NCI-H345 (cell line): ENCODE measurements around the gene ABCB8.

Source experiments
- DNase-seq: peaks from one replicate; lab custom pipeline; 2025; lab: John Stamatoyannopoulos, UW

Gene ABCB8

GRCh38 chr7:151057989-151058780 is 29.9 kb downstream of the ABCB8 start:
- DNase-seq, result peak; percentile 100

- DNase-seq, result peak; percentile 40
Observed at GRCh38 chr7:151058781-151059366, 30.6 kb downstream of the ABCB8 start.

GRCh38 chr7:151059367-151060112 is 31.3 kb downstream of the ABCB8 start, which contains the start of gene SLC4A2:
Gene SLC4A2, plus strand, starts transcription at chr7:151059589. Its CDS starts 2,399 bp downstream, at chr7:151061988.
- peak; percentile 86 for DNase-seq

- DNase-seq, result no peak
Observed at GRCh38 chr7:151060113-151060415, 31.8 kb downstream of the ABCB8 start.

GRCh38 chr7:151060416-151061212 is 32.4 kb downstream of the ABCB8 start:
- peak; percentile 5 for DNase-seq

- no peak for DNase-seq
Observed at GRCh38 chr7:151061213-151062110, 33.2 kb downstream of the ABCB8 start.

- DNase-seq, result no peak
Observed at GRCh38 chr7:151062111-151062398, 33.8 kb downstream of the ABCB8 start.

- no peak for DNase-seq
Observed at GRCh38 chr7:151062399-151063211, 34.4 kb downstream of the ABCB8 start.

- DNase-seq, result no peak
Observed at GRCh38 chr7:151063212-151063561, 34.9 kb downstream of the ABCB8 start.

- DNase-seq, result no peak
Observed at GRCh38 chr7:151064454-151064853, 36.2 kb downstream of the ABCB8 start.

GRCh38 chr7:151064993-151065392 is 36.7 kb downstream of the ABCB8 start:
- no peak for DNase-seq

- no peak for DNase-seq
Observed at GRCh38 chr7:151065516-151065915, 37.3 kb downstream of the ABCB8 start.

GRCh38 chr7:151066273-151066974 is 38.2 kb downstream of the ABCB8 start:
- DNase-seq, result no peak

GRCh38 chr7:151068069-151068773 is 40.0 kb downstream of the ABCB8 start:
- DNase-seq, result no peak

GRCh38 chr7:151069841-151070573 is 41.8 kb downstream of the ABCB8 start:
- DNase-seq, result no peak

- DNase-seq, result no peak
Observed at GRCh38 chr7:151070574-151070960, 42.3 kb downstream of the ABCB8 start.

- DNase-seq, result no peak
Observed at GRCh38 chr7:151071032-151071866, 43.0 kb downstream of the ABCB8 start.

GRCh38 chr7:151073990-151074389 is 45.7 kb downstream of the ABCB8 start:
- no peak for DNase-seq
